SKM-1 treated with dmso at 0.1 percent for 144 hours (cell line): ENCODE data around the gene DDX28.

ENCODE experiments used
- DNase-seq: peaks from one replicate; lab custom pipeline; 2025; ENCODE audit not compliant: unreplicated experiment; lab: John Stamatoyannopoulos, UW

DDX28 gene, protein sequence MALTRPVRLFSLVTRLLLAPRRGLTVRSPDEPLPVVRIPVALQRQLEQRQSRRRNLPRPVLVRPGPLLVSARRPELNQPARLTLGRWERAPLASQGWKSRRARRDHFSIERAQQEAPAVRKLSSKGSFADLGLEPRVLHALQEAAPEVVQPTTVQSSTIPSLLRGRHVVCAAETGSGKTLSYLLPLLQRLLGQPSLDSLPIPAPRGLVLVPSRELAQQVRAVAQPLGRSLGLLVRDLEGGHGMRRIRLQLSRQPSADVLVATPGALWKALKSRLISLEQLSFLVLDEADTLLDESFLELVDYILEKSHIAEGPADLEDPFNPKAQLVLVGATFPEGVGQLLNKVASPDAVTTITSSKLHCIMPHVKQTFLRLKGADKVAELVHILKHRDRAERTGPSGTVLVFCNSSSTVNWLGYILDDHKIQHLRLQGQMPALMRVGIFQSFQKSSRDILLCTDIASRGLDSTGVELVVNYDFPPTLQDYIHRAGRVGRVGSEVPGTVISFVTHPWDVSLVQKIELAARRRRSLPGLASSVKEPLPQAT

DNA sequence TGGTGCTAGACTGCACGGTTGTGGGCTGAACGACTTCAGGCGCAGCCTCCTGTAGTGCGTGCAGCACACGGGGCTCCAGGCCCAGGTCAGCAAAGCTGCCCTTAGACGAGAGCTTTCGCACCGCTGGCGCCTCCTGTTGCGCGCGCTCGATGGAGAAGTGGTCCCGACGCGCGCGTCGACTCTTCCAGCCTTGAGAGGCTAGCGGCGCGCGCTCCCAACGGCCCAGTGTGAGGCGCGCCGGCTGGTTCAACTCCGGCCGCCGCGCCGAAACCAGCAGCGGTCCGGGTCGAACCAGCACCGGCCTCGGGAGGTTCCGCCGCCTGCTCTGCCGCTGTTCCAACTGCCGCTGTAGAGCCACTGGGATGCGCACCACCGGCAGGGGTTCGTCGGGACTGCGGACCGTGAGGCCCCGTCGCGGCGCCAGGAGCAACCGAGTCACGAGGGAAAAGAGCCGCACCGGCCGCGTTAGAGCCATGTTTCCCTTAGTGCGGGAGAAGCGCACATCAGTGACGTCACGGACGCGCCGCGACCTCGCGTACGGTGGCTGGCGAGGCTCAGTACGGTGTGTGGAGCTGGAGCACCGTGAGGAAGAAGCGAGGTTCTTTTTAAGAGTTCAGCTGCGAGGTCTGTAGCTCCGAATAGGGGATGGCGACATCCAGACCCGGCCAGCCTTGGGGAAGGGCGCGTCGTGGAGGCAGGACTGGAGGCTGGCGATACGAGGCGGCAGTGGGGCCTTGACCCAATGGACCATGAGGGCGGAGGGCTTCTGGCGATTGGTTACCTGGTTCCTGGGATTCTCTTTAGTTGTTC is at the start of gene DDX28, which contains the start of gene DUS2:
Gene DDX28, minus strand, starts transcription at position 505 of the 810 bp plus-strand sequence. Its CDS starts 30 bp downstream, at position 475.
Gene DUS2, plus strand, starts transcription at position 557 of the 810 bp plus-strand sequence. CDS start 14,740 bp downstream, outside the sequence.
- peak; percentile 87 for DNase-seq

DNA sequence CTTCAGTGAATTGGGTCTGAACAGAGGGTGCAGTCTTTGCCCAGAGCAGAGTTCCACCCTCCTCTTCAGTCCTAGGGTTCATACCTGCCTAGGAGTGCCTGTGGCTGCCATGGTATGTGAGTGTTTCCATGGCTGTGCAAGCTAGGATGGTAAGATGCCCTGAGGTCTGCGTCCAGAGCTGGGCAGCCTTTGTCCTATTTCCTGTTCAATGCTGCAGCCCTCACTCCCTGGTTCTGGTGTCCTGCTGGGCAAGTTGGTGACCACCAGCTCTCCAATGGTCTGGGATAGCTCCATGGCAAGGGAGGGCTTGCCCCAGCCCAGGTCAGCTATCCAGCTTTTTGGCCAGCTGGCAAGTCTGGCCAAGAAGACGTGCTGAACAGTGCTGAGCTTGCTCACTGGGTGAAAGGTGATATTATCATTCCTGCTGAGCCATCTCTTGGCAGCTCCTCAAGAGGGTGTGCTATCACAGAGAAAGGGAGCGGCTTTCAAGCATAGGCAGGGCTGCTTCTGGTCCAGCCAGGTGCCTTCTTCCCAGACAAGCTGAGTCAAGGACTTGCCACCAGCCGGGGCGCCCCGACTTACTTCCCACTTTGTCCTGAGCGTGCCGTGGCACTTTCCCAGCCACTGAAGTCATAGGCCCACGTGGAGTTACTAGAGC is 49.1 kb upstream of the DDX28 start:
- no peak for DNase-seq

- no peak for DNase-seq
Measured at GRCh38 chr16:68071518-68071901, 48.5 kb upstream of the DDX28 start.

DNA sequence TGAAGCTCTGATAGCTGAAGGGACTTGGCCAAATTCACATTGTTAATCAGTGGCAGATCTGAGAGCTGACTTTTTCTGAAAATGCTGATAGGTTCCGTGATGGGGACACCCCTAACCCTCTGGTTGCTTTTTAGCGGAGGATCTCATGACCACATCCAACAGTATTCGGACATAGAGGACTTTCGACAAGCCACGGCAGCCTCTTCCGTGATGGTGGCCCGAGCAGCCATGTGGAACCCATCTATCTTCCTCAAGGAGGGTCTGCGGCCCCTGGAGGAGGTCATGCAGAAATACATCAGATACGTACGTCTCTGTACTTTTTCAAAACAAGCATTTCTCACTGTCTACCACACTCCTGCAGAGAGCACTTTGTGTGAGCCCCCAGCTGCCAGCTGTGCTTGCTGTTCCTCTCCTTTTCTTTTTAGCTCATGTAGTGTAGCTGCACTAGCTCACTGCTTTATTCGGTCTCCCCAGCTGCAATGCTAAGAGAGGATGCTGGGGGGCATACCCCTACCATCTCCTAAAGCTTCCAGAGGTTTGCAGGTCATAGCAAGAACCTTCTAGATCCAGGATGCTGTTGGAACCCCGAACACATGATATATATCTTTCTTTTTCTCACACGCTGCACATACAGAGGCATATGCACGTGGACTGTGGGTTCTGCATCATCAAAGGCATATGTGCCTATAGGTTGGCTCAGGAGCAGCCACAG is 47.9 kb upstream of the DDX28 start:
- DNase-seq, result no peak

- DNase-seq, result no peak
Measured at GRCh38 chr16:68070249-68070730, 47.3 kb upstream of the DDX28 start.

DNA sequence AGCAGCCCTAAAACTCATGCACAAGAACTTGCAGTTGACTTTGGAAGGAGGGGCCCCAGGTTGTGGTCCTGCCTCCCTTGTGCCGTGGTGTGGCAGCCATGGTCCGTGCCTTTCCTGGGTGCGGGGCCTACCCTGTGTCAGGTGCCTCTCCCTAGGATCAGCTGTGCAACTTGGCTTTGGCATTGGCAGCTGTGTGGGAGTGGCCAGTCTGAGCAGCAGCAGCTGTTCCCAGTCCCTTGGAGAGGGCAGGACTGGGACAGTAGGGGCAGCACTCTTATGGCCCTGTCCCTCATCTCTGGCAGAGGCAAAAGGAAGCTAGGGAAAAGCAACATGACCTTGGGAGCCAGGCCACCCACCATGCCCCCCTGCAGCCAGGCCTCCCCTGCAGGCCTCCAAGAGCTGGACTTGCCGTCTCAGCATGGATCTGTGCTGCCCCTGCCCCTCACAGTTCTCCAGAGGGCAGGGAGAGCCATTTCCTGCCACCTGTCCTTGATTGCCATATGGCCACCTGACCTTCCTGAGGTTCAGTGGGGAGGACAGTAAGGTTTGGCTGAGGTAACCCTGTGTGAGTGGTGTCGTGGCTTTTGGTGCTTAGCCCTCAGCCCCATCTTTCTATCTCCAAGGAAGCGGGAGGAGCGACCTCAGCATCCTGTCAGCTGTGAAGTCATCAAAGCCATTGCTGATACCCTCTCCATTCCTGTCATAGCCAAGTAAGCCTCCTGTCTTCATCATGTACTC is 46.6 kb upstream of the DDX28 start:
- no peak for DNase-seq

DNA sequence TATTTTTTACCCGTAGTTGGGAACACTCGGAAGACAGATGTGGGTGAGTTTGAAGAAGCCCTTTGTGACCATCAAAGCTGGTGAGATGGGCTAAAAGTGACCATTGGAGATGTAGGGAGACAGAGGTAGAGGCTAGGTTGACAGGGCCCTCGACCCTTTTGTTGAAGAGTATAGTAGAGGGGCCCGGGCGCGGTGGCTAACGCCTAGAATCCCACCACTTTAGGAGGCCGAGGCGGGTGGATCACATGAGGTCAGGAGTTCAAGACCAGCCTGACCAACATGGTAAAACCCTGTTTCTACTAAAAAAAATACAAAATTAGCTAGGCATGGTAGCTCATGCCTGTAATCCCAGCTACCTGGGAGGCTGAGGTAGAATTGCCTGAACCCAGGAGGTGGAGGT is 45.9 kb upstream of the DDX28 start:
- DNase-seq, result no peak

DNA sequence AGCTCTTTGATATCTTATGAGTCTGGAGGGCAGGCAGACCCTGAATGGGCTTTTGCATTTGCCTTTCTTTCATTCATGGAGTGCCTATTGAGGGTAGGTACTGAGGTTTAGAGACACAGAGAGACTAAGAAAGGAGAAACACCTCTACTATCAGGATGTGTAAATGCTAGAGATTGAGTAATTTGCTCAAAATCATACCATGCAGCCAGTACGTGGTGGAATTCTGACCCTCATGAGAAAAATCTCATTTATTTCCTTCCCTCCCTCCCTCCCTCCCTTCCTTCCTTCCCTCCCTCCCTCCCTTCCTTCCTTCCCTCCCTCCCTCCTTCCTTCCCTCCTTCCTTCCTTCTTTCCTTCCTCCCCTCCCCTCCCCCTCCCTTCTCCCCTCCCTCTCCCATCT is 43.7 kb upstream of the DDX28 start:
- no peak for DNase-seq

DNA sequence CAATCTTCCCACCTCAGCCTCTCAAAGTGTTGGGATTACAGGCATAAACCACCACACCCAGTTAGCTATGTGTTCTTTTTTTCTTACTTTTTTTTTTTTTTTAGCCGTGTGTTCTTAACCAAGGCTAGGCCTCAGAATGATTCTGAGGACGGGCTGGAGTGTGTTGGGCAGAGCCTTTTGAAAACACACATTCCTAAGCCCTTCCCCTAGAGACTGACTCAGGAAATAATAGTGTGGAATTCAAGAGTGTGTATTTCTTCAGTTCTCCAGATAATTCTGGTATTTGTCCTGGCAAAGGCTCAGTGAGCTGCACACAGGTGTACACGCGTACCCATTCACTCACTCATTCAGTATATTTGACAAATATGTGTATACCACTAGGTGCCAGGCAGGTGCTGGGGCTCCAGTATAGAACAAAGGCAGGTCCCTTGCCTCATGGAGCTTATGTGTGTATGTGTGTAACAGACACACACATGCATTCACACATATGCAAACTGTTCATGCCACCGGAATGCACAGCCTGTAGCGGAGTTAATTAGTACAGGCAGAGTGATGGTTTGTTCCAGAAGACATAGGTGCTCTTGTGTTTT is 42.8 kb upstream of the DDX28 start:
- DNase-seq, result no peak

DNA sequence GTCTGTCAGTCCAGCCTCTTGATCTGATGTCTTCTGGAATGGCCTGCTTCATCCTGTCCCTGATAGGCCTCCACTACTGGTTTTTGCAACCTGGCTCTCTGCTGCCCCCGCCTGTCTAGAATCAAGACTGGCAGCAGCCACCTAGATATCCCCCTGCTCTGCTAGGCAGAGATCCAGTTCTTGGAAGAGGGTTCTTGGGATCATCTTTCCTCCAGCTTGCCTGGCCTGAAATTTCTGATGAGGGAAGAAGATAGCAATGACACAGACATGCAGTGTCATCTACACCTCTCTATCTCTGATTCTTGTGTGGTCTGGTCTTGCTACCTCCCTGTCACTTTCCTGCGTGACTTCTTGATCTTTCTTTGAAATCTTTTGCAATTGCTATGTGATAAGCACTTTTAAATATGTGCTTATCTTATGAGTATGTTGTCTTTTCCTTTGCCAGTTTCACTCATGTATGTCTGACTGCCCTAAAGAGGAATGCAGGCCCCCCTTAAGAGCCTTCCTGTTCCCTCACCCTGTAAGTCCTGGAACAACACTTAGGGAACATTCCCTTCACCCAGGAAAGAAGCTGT is 41.8 kb upstream of the DDX28 start:
- peak; percentile 62 for DNase-seq

- DNase-seq, result no peak
Measured at GRCh38 chr16:68062910-68063393, 39.9 kb upstream of the DDX28 start.

- no peak for DNase-seq
Measured at GRCh38 chr16:68061396-68061795, 38.4 kb upstream of the DDX28 start.

- no peak for DNase-seq
Measured at GRCh38 chr16:68059804-68060203, 36.8 kb upstream of the DDX28 start.

- DNase-seq, result no peak
Measured at GRCh38 chr16:68055395-68055794, 32.4 kb upstream of the DDX28 start.

DNA sequence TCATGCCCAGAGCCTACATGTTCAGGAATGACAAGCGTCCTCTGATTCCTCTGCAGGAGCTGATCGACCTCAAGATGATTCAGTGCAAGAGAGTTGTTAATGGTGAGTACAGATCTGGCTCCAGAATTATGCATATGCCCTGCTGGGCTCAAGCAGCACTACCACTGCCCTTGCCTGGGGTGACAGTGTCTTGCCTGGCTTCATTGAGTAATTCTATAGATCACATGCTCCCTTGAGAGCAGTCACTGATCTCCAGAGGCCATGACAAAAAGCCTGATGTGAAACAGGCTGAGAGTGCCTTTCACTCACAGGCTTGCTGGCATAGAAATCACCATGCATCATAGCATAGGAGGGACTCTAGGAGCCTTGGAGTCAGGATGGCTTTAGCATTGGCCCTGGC is 26.4 kb upstream of the DDX28 start:
- no peak for DNase-seq

GRCh38 chr16:68047987-68048386 is 25.0 kb upstream of the DDX28 start:
- no peak for DNase-seq

DNA sequence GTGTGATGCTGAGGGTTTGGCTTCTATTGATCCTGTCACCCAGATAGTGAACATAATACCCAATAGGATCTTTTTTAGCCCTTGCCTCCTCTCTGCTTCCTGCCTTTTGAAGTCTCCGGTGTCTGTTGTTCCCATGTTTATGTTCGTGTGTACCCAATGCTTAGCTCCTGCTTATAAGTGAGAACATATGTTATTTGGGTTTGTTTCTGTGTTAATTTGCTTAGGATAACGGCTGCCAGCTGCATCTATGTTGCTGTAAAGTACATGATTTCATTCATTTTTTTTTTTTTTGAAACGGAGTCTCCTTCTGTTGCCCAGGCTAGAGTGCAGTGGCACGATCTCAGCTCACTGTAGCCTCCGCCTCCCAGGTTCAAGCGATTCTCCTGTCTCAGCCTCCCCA is 23.1 kb upstream of the DDX28 start:
- no peak for DNase-seq

GRCh38 chr16:68041783-68042182 is 18.8 kb upstream of the DDX28 start:
- DNase-seq, result no peak
